Mucosa of descending colon (tissue), 3 donors: ENCODE measurements around the gene PFDN5. TPM values are rescaled to one million over a fixed set of nuclear protein-coding genes. Genes with fewer than 3 reads are reported as not detected.

Experiments used
- ATAC-seq: fragments of 200-7000 bp; cut with Tn5 transposase; one replicate; pipeline ENCODE4 v1.9.1; 2020; ENCODE audit warnings: mild to moderate bottlenecking, moderate library complexity
- DNase-seq, 3 donors: peaks; one replicate each; pipeline ENCODE4 v3.0.0-alpha.2; 2020
- H3K36me3 ChIP-seq: fragments of 200-600 bp; one replicate; pipeline ENCODE4 v1.8.0; 2021; ENCODE audit warnings: low read depth, mild to moderate bottlenecking
- H3K4me1 ChIP-seq: fragments of 200-600 bp; one replicate; pipeline ENCODE4 v1.8.0; 2021; ENCODE audit warnings: low read depth, mild to moderate bottlenecking
- H3K4me3 ChIP-seq: fragments of 200-600 bp; one replicate; pipeline ENCODE4 v1.8.0; 2021; ENCODE audit warnings: mild to moderate bottlenecking
- H3K9me3 ChIP-seq: fragments of 200-600 bp; one replicate; pipeline ENCODE4 v1.8.0; 2021; ENCODE audit warnings: mild to moderate bottlenecking
- intact Hi-C, 2 donors: fragments of 100-400 bp; cut with DNase I in 1 of 2; cut with micrococcal nuclease in 1 of 2; formaldehyde crosslinking; loops; one replicate each; pipeline versions ENCODE4 v1.11.0 to v1.11.1; 2022; cut with DNase I, micrococcal nuclease
- total RNA-seq, 3 donors: library from RNA; stranded (reverse); fragmentation: NEBNext Ultra II Directional in 2 of 3; extraction: Animal tissue kit (Norgen Biotek cat#: 25700) in 2 of 3; gene quantifications; one replicate each; pipeline versions ENCODE4 v1.2.1 to v1.2.4, GENCODE V29; 2021 to 2023
- TF ChIP-seq, protein P1 (sequence below): fragments of 200-600 bp; IDR thresholded peaks from one replicate; pipeline ENCODE4 v1.8.0; 2022; ENCODE audit warnings: antibody characterized with exemption, mild to moderate bottlenecking
- donor health status: DM: no; HTN: no; CAD: no; lungs with moderate emphysema.
- donor health status: DM: no; HTN: no; CAD: no.
- donor health status: DM: no; HTN: yes; CAD: no.

Gene PFDN5
- total RNA-seq, 3 donors from 2014 or later: 262 to 390 (median 268) TPM

GRCh38 chr12:53277981-53278380, 17.4 kb upstream of the PFDN5 start:
- intact Hi-C loops: no loop called here
- no peak overlapping the region for H3K4me3 ChIP-seq
- H3K36me3 ChIP-seq: no peaks in the 10 kb centered on the region
- no peaks in the 10 kb centered on the region for H3K9me3 ChIP-seq
- TF ChIP-seq, protein P1, sequence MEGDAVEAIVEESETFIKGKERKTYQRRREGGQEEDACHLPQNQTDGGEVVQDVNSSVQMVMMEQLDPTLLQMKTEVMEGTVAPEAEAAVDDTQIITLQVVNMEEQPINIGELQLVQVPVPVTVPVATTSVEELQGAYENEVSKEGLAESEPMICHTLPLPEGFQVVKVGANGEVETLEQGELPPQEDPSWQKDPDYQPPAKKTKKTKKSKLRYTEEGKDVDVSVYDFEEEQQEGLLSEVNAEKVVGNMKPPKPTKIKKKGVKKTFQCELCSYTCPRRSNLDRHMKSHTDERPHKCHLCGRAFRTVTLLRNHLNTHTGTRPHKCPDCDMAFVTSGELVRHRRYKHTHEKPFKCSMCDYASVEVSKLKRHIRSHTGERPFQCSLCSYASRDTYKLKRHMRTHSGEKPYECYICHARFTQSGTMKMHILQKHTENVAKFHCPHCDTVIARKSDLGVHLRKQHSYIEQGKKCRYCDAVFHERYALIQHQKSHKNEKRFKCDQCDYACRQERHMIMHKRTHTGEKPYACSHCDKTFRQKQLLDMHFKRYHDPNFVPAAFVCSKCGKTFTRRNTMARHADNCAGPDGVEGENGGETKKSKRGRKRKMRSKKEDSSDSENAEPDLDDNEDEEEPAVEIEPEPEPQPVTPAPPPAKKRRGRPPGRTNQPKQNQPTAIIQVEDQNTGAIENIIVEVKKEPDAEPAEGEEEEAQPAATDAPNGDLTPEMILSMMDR: no peak
- H3K4me1 ChIP-seq: no peaks in the 10 kb centered on the region
- DNase-seq: no peak
- no peak for ATAC-seq

GRCh38 chr12:53279283-53279869, 16.0 kb upstream of the PFDN5 start:
- Histone ChIP-seq H3K4me1 (no peaks in the 10 kb centered on the region), H3K36me3 (no peaks in the 10 kb centered on the region), H3K4me3 (no peak overlapping the region), H3K9me3 (no peaks in the 10 kb centered on the region)
- peak; percentile 69 for ATAC-seq
- intact Hi-C loops: no loop called here
- no peak for DNase-seq
- TF ChIP-seq, protein P1: no peak

GRCh38 chr12:53279888-53280498, 15.3 kb upstream of the PFDN5 start:
- TF ChIP-seq, protein P1: no peak
- Histone ChIP-seq H3K9me3 (no peaks in the 10 kb centered on the region), H3K4me3 (no peak overlapping the region), H3K36me3 (no peaks in the 10 kb centered on the region), H3K4me1 (no peaks in the 10 kb centered on the region)
- ATAC-seq: no peak
- no peak for DNase-seq
- intact Hi-C loops: no loop called here

DNA sequence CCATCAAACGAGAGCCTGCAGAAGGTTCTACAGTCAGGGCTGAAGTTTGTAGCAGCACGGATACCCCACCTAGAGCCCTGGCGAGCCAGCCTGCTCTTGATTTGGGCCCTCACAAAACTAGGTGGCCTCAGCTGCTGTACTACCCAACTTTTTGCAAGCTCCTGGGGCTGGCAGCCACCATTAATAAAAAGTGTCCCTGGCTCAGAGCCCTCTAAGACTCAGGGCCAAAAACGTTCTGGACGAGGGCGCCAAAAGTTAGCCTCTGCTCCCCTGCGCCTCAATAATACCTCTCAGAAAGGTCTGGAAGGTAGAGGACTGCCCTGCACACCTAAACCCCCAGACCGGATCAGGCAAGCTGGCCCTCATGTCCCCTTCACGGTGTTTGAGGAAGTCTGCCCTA, 8.9 kb upstream of the PFDN5 start:
- Histone ChIP-seq H3K4me1 (no peaks in the 10 kb centered on the region), H3K36me3 (no peaks in the 10 kb centered on the region), H3K9me3 (no peaks in the 10 kb centered on the region), H3K4me3 (no peak overlapping the region)
- TF ChIP-seq, protein P1: no peak
- intact Hi-C loops: loop anchor here in 1 of 2 donors (5.0 kb wide), 1 partner anchor 74 kb away; no protein-coding TSS in a partner anchor
- ATAC-seq (no peak), DNase-seq (no peak)

GRCh38 chr12:53287741-53288216, 7.6 kb upstream of the PFDN5 start:
- DNase-seq (peak; percentile 69 to 93 (median 71)), ATAC-seq (peak; percentile 85)
- Histone ChIP-seq H3K4me3 (no peak overlapping the region), H3K36me3 (no peaks in the 10 kb centered on the region), H3K9me3 (no peaks in the 10 kb centered on the region), H3K4me1 (no peaks in the 10 kb centered on the region)
- intact Hi-C loops: loop anchor here in 1 of 2 donors (5.0 kb wide), 1 partner anchor 75 kb away; no protein-coding TSS in a partner anchor
- TF ChIP-seq, protein P1: peak; percentile 54
